HG03432 (cell line): ENCODE measurements around the gene SNX1.
"Not testable (repeated sequence)": the region's sequence is repeated elsewhere in the genome, so short reads cannot be mapped to it uniquely, and the experiment has no call there.

Source experiments
- ATAC-seq: cut with Tn5 transposase; IDR thresholded peaks from one replicate; pipeline ENCODE4 v1.9.1; 2021; ENCODE audit warnings: mild to moderate bottlenecking, moderate library complexity; ENCODE audit not compliant: unreplicated experiment

The SNX1 gene

GRCh38 chr15:64095795-64096667, at the start of gene SNX1:
TSS of gene SNX1 (plus strand) at chr15:64095982. CDS start at chr15:64096014, 32 bp downstream.
- peak; percentile 55 for ATAC-seq

GRCh38 chr15:64046421-64047153, 49.2 kb upstream of the SNX1 start, which contains the start of gene DAPK2:
TSS of gene DAPK2 (minus strand) at chr15:64046485. CDS start at chr15:64040261, 6,224 bp downstream.
- peak; percentile 72 for ATAC-seq

- ATAC-seq: no peak
These were observed 46.9 kb upstream of the SNX1 start for GRCh38 chr15:64048781-64049460.

- no peak for ATAC-seq
These were observed 45.3 kb upstream of the SNX1 start for GRCh38 chr15:64050281-64051092.

GRCh38 chr15:64051093-64051402, 44.7 kb upstream of the SNX1 start:
- ATAC-seq: no peak

GRCh38 chr15:64051407-64052259, 44.1 kb upstream of the SNX1 start:
- no peak for ATAC-seq

- no peak for ATAC-seq
These were observed 42.8 kb upstream of the SNX1 start for GRCh38 chr15:64052925-64053491.

GRCh38 chr15:64053674-64054073, 42.1 kb upstream of the SNX1 start:
- not testable (repeated sequence) for ATAC-seq

- ATAC-seq: no peak
These were observed 37.5 kb upstream of the SNX1 start for GRCh38 chr15:64058279-64058678.

- not testable (repeated sequence) for ATAC-seq
These were observed 36.7 kb upstream of the SNX1 start for GRCh38 chr15:64059104-64059503.

- ATAC-seq: no peak
These were observed 35.1 kb upstream of the SNX1 start for GRCh38 chr15:64060716-64061115.

- no peak for ATAC-seq
These were observed 29.3 kb upstream of the SNX1 start for GRCh38 chr15:64066451-64066850.

GRCh38 chr15:64067564-64068030, 28.2 kb upstream of the SNX1 start:
- no peak for ATAC-seq

GRCh38 chr15:64068133-64068532, 27.6 kb upstream of the SNX1 start:
- ATAC-seq: no peak

GRCh38 chr15:64070106-64070505, 25.7 kb upstream of the SNX1 start:
- no peak for ATAC-seq

GRCh38 chr15:64070965-64071851, 24.6 kb upstream of the SNX1 start:
- ATAC-seq: no peak

- ATAC-seq: no peak
These were observed 23.6 kb upstream of the SNX1 start for GRCh38 chr15:64071931-64072765.
